ENCODE data around the gene PHLDA2.

- no peak for TF ChIP-seq RAD21 (CRISPR knock-in tag; IDR thresholded peaks at IDR 0.05)
- TF ChIP-seq GATAD2A (CRISPR knock-in tag; IDR thresholded peaks at IDR 0.05) = no peak
- TF ChIP-seq POLR2A (IDR thresholded peaks at IDR 0.05; ENCODE audit: insufficient read depth in 1 of 2, low read depth in 2 of 2, low read length in 2 of 2) = no peak
- no peak for TF ChIP-seq ERF (CRISPR knock-in tag; IDR thresholded peaks at IDR 0.05)
- TF ChIP-seq ATF1 (CRISPR knock-in tag; IDR thresholded peaks at IDR 0.05) = no peak
- TF ChIP-seq ZBTB2 (CRISPR knock-in tag; IDR thresholded peaks at IDR 0.05; ENCODE audit: low read depth) = no peak
- TF ChIP-seq EP300 (IDR thresholded peaks at IDR 0.05; ENCODE audit: low read depth in 2 of 2, low read length in 2 of 2) = no peak
- TF ChIP-seq EP300 (CRISPR knock-in tag; IDR thresholded peaks at IDR 0.05; ENCODE audit: borderline replicate concordance) = no peak
- no peak for TF ChIP-seq SUZ12 (IDR thresholded peaks at IDR 0.05; ENCODE audit: low read depth, low read length)
- no peak for TF ChIP-seq CEBPB (IDR thresholded peaks at IDR 0.05; ENCODE audit: borderline replicate concordance, low read depth, low read length)
- TF ChIP-seq CBX1 (IDR thresholded peaks at IDR 0.05; ENCODE audit: low read depth) = no peak
- TF ChIP-seq YEATS4 (CRISPR knock-in tag; IDR thresholded peaks at IDR 0.05; ENCODE audit: borderline replicate concordance) = no peak
- no peak for TF ChIP-seq ZFP1 (CRISPR knock-in tag; IDR thresholded peaks at IDR 0.05)
- TF ChIP-seq SAFB2 (CRISPR knock-in tag; IDR thresholded peaks at IDR 0.05; ENCODE audit: borderline replicate concordance, low read depth) = no peak
- TF ChIP-seq CTCF (CRISPR knock-in tag; IDR thresholded peaks at IDR 0.05) = no peak
Observed at GRCh38 chr11:2924821-2925675, 4.2 kb downstream of the PHLDA2 start.

Measured in HepG2 (cell line).